Dedifferentiated amniotic fluid mesenchymal stem cell (primary cell): ENCODE data around the gene PER1.

Experiments used
- DNase-seq: peaks from one replicate; pipeline ENCODE4 v3.0.0-alpha.2; 2016; ENCODE audit errors: extremely low spot score

PER1 gene

DNA sequence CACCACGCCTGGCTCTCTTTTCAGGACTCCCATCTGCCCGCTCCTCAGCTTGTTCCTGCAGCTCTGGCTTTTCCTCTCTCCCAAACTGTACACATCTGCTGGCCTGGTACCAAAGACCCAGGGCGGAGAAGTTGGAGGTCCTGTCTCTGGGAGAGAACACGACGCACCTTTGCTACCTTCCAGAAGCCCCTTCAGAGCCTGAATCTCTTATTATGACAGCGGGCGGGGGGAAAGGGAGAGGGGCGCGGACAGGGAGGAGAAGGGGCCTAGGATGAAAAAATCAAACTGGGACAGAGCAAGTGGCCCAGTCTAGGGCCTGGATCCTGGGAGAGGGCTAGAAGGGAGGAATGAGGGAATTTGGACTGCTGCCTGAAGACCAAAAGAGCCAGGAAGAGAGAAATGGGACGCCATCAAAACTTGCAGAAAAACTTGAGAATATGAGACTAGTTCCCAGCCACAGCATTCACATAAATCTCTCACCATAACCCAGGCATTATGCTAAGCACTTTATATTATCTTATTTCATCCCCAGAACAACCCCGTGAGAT is 2.5 kb upstream of the PER1 start:
- no peak for DNase-seq

- DNase-seq = peak; percentile 98
Observed at GRCh38 chr17:8153957-8154607, 1.9 kb upstream of the PER1 start.

DNA sequence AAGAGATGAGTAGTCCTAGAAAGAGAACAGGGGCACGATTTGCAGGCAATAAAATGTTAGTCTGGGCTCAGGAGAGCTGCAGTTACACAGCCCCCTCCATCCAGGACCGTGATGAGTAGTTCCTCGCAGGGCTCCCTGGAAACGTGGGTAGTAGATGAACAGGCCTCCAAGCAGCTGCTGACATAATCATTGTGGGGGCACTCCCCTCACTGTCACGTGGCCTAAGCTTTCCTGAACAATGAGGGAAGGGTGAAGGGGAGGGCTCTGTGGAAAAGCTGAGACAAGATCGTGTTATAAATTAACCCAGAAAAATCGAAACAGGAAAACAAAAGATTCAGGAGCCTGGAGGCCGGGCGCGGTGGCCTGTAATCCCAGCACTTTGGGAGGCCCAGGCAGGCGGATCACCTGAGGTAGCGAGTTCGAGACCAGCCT is 1.3 kb upstream of the PER1 start:
- peak; percentile 85 for DNase-seq

- no peak for DNase-seq
Observed at GRCh38 chr17:8153031-8153451, 837 bp upstream of the PER1 start.

DNA sequence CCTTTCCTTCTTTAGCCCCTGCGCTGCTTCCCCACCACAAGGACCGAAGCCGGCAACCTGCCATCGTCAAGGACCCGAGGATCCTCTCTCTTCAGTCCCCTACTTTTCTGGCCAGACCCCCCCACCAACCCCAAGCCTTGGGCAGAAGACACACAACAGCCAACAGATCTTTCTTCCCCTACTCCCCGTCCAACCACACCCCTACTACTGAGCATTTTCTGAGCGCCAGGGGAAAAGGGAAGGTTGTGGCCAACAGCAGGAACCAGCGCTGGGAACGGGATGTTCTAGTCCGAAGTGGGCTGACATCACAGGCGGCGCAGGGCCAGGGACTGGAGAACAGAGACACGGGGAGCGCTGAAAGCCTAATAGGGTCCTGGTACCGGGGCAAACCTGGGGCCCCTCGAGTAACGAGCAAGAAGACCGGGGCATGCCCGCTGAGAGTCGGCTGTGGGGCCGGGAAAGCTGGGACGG is 528 bp downstream of the PER1 start:
- peak; percentile 63 for DNase-seq

- peak; percentile 61 for DNase-seq
Observed at GRCh38 chr17:8151120-8151640, 1.0 kb downstream of the PER1 start.

- DNase-seq = no peak
Observed at GRCh38 chr17:8150194-8151119, 1.7 kb downstream of the PER1 start.

- no peak for DNase-seq
Observed at GRCh38 chr17:8149419-8150193, 2.6 kb downstream of the PER1 start.

DNA sequence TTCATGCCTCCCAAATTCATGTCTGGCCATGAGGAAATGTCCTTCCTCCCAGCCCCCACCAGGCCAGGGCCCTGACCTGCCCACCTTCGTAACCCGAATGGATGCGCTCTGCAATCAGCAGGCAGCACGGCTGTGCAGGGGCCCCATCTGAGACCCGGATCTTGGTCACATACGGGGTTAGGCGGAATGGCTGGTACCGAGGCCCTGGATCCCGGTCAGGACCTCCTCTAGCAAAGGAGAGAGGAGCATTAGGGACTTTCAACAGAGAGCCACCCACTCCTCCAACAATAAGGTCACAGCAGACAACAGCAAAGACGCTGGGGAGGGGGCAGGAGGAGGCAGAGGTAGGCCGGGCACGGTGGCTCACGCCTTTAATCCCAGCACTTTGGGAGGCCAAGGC is 3.6 kb downstream of the PER1 start:
- no peak for DNase-seq

GRCh38 chr17:8147805-8148404 is 4.3 kb downstream of the PER1 start:
- DNase-seq = no peak

- DNase-seq = no peak
Observed at GRCh38 chr17:8147141-8147804, 4.9 kb downstream of the PER1 start.

DNA sequence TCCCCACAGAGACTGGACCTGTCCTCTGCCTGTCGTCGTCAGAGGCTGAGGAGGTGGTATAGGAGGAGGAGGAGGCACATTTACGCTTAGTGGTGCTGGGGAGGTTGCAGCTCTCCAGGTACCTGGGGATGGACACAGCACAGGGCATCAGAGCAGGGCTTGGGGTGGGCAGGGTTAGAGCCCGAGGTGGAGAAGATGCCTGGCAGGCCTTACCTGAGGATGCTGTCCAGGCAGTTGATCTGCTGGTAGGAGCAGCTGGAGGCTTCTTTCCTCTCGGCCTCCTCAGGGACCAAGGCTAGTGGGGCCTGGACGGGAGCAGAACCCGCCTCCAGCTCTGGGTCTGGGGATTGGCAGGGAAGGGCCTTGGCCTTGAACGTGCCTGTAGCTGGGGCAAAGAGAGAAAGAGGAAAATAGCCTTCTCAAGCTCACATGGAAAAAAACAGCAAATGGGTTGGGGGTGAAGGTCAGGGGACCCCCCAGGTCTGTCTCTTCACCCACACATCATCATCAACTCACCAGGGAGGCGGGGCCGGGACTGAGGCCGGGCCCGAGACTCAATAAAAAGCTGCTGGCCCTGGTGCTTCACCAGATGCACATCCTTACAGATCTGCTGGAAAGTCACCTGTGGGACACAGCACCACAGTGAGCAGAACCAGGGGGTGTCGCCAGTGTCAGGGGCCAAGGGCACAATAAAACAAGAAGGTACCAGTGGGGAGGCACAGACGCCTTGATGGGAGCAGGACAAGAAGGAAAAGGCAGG is 5.6 kb downstream of the PER1 start:
- DNase-seq = no peak

GRCh38 chr17:8145811-8146210 is 6.4 kb downstream of the PER1 start:
- DNase-seq = no peak

DNA sequence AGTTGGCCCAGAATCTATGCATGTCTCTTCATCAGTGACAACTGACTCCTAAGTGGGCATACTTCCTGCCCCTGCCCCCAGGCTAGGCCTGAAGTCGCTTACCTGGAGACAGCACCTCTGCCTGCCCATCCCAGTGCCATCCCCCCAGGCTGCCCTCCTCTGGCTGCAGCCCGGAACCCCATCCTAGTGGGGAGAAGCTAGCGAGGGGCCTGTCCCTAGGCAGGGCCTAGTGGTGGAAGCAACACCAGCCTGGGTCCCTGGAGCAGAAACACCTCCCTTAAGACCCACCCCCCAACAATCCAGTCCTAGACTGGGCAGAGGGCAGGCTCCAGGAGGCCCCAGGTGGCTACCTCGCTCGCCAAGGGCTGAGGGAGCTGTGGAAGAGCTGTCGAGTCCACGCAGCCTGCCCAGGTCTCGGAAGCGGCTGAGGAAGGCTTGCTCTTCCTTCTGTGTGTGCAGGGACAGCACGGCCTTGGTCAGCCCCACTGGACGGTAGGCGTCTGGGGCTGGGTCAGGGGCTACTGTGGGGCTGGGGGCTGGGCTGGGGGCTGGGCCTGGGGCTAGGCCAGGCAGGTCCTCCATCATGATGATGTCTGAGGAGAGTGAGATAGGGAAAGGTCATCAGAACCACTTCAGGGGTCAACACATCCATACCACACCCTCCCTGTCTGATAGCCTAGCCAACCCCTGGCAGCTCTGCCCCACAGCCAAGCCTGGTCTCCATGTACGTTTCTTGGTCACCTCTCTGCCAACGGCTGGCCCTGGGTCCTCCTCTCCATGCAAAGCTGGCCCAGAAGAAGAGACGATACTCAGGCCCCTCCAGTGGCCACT is 7.6 kb downstream of the PER1 start:
- DNase-seq = no peak

GRCh38 chr17:8143581-8144400 is 8.4 kb downstream of the PER1 start:
- no peak for DNase-seq

DNA sequence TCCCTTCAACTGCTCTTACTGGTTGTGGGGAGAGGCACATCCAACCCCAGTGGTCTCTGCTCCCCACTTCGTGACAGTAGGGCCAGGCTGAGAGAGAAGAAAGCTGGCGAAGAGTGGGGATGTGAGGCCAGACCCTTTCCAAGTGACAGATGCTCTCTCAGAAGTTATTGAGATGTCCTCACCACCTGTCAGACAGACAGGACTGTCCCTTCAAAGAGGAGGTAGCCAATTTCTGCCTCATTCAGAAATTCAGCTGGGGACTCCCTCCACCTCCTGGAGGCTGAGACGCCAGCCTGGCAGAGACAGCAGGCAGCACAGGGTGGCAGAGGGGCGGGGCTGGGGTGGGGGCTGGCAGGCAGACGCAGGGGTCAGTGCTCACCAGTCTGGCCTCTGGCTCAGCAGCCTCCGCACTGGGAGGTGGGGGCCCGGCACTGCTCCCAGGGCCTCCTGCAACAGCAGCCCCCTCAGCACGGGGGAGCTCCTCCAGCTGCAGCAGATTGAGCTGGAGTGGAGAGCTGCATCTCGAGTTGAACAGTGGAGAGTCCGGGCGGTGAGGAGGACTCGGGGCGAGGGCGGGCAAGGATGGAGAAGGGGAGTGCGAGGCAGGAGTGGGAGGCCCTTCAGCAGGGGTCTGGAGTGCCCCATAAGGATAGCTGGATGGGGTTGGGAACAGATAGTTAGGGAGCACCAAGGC is 9.2 kb downstream of the PER1 start:
- DNase-seq = no peak

- DNase-seq = no peak
Observed at GRCh38 chr17:8142158-8142886, 9.9 kb downstream of the PER1 start.
